Astrocyte (in vitro differentiated cells and primary cell): ENCODE results near the gene COQ8A.

ENCODE experiments used
- EZH2 ChIP-seq: IDR thresholded peaks from 2 replicates; pipeline ENCODE4 v1.6.1; 2012; ENCODE audit warnings: mild to moderate bottlenecking, low read length, inconsistent platforms; ENCODE audit not compliant: insufficient read depth
- TF ChIP-seq, protein P1 (sequence below): IDR thresholded peaks from 2 replicates; pipeline ENCODE4 v1.5.1; 2011; ENCODE audit warnings: low read depth, mild to moderate bottlenecking, inconsistent platforms, low read length, moderate library complexity; ENCODE audit not compliant: insufficient read depth

DNA sequence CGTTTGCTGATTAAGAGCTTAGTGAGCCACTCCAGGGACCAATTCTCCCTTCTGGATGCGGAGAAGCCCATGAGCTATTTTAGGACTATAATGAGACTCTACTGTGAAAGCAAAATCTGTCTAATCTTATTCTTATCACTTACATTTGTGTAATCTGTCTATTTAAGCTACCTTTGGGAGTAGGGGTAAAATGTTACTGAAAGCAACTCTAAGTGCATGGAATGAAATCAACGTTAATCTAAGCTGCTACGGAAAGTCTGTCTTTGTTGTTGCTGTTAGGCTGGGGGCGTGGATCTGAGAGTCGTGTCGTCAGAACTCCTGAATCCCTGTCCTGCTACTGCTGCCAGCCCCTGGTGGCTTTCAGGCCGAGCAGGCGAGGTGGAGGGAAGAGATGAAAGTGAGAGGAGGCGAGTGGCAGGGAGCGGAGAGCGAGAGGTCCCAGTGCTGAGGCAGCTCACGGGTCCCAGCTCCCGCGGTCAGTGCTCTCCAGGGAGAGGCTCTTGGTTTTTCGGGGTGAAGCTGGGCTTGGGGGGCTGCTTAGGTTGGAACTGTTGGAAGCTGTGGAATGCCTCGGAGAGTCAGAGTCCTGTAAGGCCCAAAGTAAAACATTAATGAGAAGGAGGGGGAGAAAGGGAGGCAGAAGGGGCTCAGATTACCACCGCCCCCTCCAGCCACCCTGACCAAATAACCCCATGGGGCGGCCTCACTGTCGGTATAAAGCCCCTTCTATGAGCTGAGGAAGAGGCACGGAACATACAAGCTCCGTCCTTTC is 53.9 kb downstream of the COQ8A start:
- TF ChIP-seq, protein P1, sequence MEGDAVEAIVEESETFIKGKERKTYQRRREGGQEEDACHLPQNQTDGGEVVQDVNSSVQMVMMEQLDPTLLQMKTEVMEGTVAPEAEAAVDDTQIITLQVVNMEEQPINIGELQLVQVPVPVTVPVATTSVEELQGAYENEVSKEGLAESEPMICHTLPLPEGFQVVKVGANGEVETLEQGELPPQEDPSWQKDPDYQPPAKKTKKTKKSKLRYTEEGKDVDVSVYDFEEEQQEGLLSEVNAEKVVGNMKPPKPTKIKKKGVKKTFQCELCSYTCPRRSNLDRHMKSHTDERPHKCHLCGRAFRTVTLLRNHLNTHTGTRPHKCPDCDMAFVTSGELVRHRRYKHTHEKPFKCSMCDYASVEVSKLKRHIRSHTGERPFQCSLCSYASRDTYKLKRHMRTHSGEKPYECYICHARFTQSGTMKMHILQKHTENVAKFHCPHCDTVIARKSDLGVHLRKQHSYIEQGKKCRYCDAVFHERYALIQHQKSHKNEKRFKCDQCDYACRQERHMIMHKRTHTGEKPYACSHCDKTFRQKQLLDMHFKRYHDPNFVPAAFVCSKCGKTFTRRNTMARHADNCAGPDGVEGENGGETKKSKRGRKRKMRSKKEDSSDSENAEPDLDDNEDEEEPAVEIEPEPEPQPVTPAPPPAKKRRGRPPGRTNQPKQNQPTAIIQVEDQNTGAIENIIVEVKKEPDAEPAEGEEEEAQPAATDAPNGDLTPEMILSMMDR, result no peak
- TF ChIP-seq EZH2, result no peak
